Transverse colon (tissue), 3 donors: Measurements from ENCODE around the gene SCML1.

ENCODE experiments used
- EP300 ChIP-seq: sonication (generic); formaldehyde crosslinking; IDR thresholded peaks from one replicate; pipeline ENCODE4 v1.6.1; 2017; ENCODE audit warnings: antibody characterized with exemption, low read depth
- POLR2A ChIP-seq: fragments of 450-650 bp; IDR thresholded peaks from one replicate; pipeline ENCODE4 v1.6.1; 2016; ENCODE audit warnings: antibody characterized with exemption, mild to moderate bottlenecking, moderate library complexity
- TF ChIP-seq, protein P1 (sequence below), 5 experiments: fragments of 200-600 bp in 3 of 5; fragments of 450-650 bp in 2 of 5; sonication (generic) in 3 of 5; IDR thresholded peaks; 1 replicate in 2 of 5; 2 replicates in 3 of 5; pipeline ENCODE4 v1.5.1; 2016 to 2017; ENCODE audit warnings: antibody characterized with exemption in 5 of 5, inconsistent platforms in 3 of 5, mild to moderate bottlenecking in 2 of 5, moderate library complexity in 1 of 5

DNA sequence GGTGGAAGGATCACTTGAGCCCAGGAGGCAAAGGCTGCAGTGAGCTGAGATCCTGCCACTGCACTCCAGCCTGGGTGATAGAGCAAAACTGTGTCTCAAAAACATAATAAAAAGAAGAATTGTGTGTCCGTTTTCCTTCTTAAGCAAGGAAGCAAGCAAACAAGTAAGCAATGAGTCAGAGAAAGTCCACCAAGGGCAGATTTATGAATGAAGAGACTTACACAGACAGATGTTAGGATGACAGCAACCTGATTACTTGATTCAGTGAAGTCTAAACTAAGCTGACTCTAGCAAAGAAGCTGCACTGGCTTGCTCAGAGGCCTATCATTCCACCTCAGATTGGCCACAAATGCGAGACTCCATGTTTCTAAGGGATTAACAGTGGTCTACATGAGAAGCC is 34.1 kb upstream of the SCML1 start:
- TF ChIP-seq, protein P1, sequence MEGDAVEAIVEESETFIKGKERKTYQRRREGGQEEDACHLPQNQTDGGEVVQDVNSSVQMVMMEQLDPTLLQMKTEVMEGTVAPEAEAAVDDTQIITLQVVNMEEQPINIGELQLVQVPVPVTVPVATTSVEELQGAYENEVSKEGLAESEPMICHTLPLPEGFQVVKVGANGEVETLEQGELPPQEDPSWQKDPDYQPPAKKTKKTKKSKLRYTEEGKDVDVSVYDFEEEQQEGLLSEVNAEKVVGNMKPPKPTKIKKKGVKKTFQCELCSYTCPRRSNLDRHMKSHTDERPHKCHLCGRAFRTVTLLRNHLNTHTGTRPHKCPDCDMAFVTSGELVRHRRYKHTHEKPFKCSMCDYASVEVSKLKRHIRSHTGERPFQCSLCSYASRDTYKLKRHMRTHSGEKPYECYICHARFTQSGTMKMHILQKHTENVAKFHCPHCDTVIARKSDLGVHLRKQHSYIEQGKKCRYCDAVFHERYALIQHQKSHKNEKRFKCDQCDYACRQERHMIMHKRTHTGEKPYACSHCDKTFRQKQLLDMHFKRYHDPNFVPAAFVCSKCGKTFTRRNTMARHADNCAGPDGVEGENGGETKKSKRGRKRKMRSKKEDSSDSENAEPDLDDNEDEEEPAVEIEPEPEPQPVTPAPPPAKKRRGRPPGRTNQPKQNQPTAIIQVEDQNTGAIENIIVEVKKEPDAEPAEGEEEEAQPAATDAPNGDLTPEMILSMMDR (IDR thresholded peaks at IDR 0.05) = no peak
- no peak for TF ChIP-seq EP300
- TF ChIP-seq POLR2A = no peak
